Astrocyte of the spinal cord (primary cell): Measurements from ENCODE around the gene IKZF1.

Experiments
- DNase-seq: peaks from one replicate; pipeline ENCODE4 v3.0.0; 2011; ENCODE audit warnings: low read depth, low spot score
- H3K4me3 ChIP-seq: 2 replicates; pipeline ENCODE4 v1.5.1; 2011; ENCODE audit warnings: low read depth, mild to moderate bottlenecking, low read length, moderate library complexity
- in situ Hi-C: cut with HindIII; loops from 2 replicates; pipeline ENCODE4 v1.10.0; 2017; ENCODE audit warnings: low sequenced_read_pairs
- TF ChIP-seq, protein P1 (sequence below): IDR thresholded peaks from 2 replicates; pipeline ENCODE4 v1.5.1; 2012; ENCODE audit warnings: low read depth, mild to moderate bottlenecking, low read length, inconsistent platforms

Gene IKZF1

DNA sequence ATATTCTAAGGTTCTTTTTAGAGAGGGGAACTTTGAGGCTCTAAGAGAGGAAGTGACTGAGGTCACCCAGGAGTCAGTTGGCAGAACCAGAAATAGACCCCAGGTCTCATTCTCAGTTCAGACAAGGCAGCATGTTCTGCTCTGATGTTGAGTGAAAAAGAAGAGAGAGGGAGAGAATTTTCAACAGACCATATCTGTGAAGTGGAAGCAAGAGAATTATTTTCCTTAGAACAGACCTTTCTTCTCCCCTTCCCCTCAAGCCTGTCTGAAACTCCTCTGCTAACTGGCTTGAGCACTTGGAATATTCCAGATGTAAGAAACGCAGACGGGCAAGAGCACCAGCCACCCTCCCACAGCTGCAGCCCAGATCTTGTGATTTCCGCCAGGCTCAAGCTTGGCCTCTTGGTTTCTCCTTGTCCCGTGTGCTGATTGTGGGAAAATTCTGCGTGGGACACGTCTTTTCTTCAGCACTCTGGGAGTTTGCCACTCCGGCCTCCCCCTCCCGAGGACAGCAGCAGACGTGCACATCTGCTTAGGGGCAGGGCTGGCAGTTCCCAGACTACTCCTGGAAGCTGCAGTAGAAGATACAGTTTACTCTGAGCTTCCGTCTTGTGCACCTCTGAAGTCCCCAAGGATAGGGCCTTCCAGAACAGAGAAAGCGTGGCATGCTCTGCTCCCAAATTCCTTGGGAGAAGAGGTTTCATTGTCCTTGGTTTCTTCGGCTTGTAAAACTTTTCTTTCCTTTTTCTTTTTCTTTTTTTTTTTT is 22.7 kb upstream of the IKZF1 start:
- in situ Hi-C loops: no loop called here
- DNase-seq: no peak
- H3K4me3 ChIP-seq: no peak overlapping the region
- TF ChIP-seq, protein P1, sequence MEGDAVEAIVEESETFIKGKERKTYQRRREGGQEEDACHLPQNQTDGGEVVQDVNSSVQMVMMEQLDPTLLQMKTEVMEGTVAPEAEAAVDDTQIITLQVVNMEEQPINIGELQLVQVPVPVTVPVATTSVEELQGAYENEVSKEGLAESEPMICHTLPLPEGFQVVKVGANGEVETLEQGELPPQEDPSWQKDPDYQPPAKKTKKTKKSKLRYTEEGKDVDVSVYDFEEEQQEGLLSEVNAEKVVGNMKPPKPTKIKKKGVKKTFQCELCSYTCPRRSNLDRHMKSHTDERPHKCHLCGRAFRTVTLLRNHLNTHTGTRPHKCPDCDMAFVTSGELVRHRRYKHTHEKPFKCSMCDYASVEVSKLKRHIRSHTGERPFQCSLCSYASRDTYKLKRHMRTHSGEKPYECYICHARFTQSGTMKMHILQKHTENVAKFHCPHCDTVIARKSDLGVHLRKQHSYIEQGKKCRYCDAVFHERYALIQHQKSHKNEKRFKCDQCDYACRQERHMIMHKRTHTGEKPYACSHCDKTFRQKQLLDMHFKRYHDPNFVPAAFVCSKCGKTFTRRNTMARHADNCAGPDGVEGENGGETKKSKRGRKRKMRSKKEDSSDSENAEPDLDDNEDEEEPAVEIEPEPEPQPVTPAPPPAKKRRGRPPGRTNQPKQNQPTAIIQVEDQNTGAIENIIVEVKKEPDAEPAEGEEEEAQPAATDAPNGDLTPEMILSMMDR: no peak

DNA sequence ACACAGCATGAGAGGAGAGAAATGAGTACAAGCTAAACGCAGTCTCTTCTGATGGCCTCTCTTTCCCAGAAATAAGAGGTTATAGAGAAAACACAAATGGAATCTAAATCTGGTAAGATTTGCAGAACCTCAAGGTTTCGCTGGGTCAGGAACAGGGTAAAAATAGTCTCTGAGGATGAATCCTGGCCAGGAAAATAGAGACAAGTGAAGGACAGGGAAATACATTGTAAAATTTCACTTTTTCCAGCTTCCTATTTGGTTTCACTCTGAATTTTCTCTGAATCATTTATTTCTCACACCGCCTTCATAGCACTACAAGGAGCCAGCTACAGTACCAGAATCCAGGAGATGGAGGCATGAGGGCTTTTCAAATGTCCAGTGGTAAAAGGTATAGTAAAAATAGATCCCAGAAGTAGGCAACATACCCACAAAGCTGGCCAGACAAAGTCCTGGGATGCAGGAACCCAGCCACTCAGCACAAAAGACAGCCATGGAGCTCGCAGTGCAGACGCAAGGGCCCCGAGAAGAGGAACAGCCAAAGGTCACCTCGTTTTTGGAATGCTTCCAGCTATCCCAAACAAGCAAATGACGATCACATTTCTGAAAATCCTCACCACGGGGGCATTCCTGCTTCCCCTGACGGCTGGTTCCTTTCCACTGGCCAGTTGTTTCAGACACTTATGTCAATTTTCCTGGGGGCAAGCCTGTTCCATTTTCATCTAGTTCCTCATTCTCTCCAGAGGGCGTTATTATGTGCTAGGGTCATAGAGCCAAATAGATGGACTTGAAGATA is 21.5 kb upstream of the IKZF1 start:
- in situ Hi-C loops: no loop called here
- no peak for DNase-seq
- TF ChIP-seq, protein P1: no peak
- no peak overlapping the region for H3K4me3 ChIP-seq

DNA sequence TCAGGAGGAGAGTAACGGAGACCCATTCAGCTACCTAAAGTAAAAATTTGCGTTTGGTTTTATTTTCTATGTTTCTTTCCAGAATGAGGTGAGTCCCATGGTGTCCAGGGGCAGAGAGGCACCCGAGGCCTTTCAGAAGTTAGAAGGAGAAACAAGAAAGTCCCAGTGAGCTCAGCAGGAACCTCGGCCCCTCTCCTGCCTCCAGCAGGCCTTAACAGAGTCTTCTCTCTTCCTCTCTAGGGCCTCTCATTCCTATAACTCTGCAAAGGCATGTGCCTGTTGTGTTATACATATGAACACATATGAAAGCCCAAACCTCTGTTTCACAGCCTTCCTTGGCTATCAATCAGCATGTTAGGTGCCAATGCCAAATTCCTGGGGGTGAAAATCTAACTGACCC is 20.8 kb upstream of the IKZF1 start:
- no peak overlapping the region for H3K4me3 ChIP-seq
- DNase-seq: no peak
- TF ChIP-seq, protein P1: no peak
- in situ Hi-C loops: no loop called here

DNA sequence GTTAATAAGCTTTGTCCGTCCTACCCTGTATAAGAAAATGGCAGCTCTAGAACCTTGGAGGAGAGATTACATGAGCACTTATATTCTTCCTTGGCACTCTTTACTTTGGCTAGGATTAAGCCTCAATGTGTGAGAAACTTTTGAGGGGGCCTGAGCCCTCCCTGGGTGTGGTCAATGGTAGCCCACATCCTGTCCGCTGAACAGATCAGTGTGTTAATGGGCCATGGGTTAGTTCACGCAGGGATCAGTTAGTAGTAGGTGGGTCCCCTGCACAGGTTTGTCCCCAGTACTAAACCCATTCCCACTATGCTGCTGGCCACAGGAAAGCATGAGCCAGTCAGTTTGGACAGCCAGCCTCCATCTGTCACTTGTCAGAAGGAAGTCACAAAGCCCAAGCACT is 20.2 kb upstream of the IKZF1 start:
- H3K4me3 ChIP-seq: no peak overlapping the region
- in situ Hi-C loops: no loop called here
- TF ChIP-seq, protein P1: no peak

DNA sequence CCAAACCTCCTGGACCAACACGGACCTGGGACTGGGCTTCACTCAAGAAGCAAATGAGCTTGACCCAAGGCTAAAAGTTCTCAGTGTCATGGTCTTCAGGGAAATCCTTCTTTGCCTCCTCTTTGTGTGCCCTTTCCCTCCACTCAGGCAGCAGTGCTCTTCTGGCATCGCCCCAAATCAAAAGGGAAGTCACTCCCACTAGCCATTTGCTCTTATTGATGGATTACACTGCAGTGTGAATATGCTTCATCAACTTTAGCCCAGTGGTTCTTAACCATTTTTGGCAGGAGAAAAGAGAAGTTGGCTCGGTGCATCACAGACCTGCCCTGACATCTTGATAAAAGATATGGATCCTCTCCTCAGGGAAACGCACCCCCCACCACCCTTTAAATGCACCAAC is 19.2 kb upstream of the IKZF1 start:
- DNase-seq: no peak
- TF ChIP-seq, protein P1: no peak
- no peak overlapping the region for H3K4me3 ChIP-seq
- in situ Hi-C loops: no loop called here

More for the DNA sequence above, 20.2 kb upstream of the IKZF1 start:
- DNase-seq: no peak

DNA sequence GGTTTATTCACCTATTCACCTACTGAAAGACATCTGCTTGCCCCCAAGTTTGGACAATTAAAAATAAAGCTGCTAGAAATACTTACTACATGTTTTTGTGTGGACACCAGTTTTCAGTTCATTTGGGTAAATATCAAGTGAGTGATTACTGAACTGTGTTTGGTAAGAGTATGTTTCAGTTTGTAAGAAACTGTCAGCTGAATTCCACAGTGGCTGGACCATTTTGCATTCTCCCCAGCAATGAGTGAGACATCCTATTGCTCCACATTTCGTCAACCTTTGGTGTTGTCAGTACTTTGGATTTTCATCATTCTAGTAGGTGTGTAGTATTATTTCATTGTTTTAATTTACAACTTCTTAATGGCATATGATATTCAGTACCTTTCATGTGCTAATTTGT is 17.4 kb upstream of the IKZF1 start:
- no peak for DNase-seq
- TF ChIP-seq, protein P1: no peak
- H3K4me3 ChIP-seq: no peak overlapping the region
- in situ Hi-C loops: no loop called here
